WTC11 (cell line): ENCODE results near the gene TRIM41. TPM values are rescaled to one million over a fixed set of nuclear protein-coding genes. Genes with fewer than 3 reads are reported as not detected.

ENCODE experiments used
- AFF4 ChIP-seq: sonication (generic); formaldehyde crosslinking; IDR thresholded peaks from 2 replicates; pipeline ENCODE4 v1.8.1; 2023; ENCODE audit warnings: mild to moderate bottlenecking, missing genetic modification reagents, borderline replicate concordance
- AR ChIP-seq: fragments of 250-450 bp; sonication (Bioruptor Pico); IDR thresholded peaks from 2 replicates; pipeline ENCODE4 v1.9.0; 2021; ENCODE audit warnings: mild to moderate bottlenecking
- ATF1 ChIP-seq: sonication (generic); formaldehyde crosslinking; IDR thresholded peaks from 2 replicates; pipeline ENCODE4 v1.8.1; 2023; ENCODE audit warnings: mild to moderate bottlenecking, moderate library complexity, missing genetic modification reagents
- ATF2 ChIP-seq: sonication (generic); formaldehyde crosslinking; IDR thresholded peaks from 2 replicates; pipeline ENCODE4 v1.8.1; 2022; ENCODE audit warnings: low read depth, missing genetic modification reagents, borderline replicate concordance
- CDX4 ChIP-seq: fragments of 250-450 bp; sonication (Bioruptor Pico); IDR thresholded peaks from 2 replicates; pipeline ENCODE4 v1.9.0; 2021; ENCODE audit warnings: moderate library complexity, mild to moderate bottlenecking, inconsistent platforms, borderline replicate concordance
- CREM ChIP-seq: sonication (generic); formaldehyde crosslinking; IDR thresholded peaks from 2 replicates; pipeline ENCODE4 v1.8.1; 2022; ENCODE audit warnings: mild to moderate bottlenecking, missing genetic modification reagents, moderate library complexity
- E2F4 ChIP-seq: sonication (generic); formaldehyde crosslinking; IDR thresholded peaks from 2 replicates; pipeline ENCODE4 v1.8.1; 2022; ENCODE audit warnings: low read depth, mild to moderate bottlenecking, moderate library complexity, missing genetic modification reagents, borderline replicate concordance
- FOXP1 ChIP-seq: sonication (generic); formaldehyde crosslinking; IDR thresholded peaks from 2 replicates; pipeline ENCODE4 v1.8.0; 2022; ENCODE audit warnings: missing genetic modification reagents, mild to moderate bottlenecking, moderate library complexity, borderline replicate concordance
- FOXP4 ChIP-seq: sonication (generic); formaldehyde crosslinking; IDR thresholded peaks from 2 replicates; pipeline ENCODE4 v1.8.0; 2022; ENCODE audit warnings: mild to moderate bottlenecking, missing genetic modification reagents
- MYBL2 ChIP-seq: sonication (generic); formaldehyde crosslinking; IDR thresholded peaks from 2 replicates; pipeline ENCODE4 v1.8.1; 2023; ENCODE audit warnings: mild to moderate bottlenecking, moderate library complexity, missing genetic modification reagents
- NFE2L1 ChIP-seq: sonication (generic); formaldehyde crosslinking; IDR thresholded peaks from 2 replicates; pipeline ENCODE4 v1.8.1; 2023; ENCODE audit warnings: missing genetic modification reagents
- PREB ChIP-seq: sonication (generic); formaldehyde crosslinking; IDR thresholded peaks from 2 replicates; pipeline ENCODE4 v1.8.1; 2022; ENCODE audit warnings: mild to moderate bottlenecking, missing genetic modification reagents, moderate library complexity, borderline replicate concordance
- SMAD4 ChIP-seq: sonication (generic); formaldehyde crosslinking; IDR thresholded peaks from 2 replicates; pipeline ENCODE4 v1.8.0; 2022; ENCODE audit warnings: mild to moderate bottlenecking, missing genetic modification reagents
- TCF7 ChIP-seq: sonication (generic); formaldehyde crosslinking; IDR thresholded peaks from 2 replicates; pipeline ENCODE4 v1.8.0; 2022; ENCODE audit warnings: mild to moderate bottlenecking, low read depth, missing genetic modification reagents, moderate library complexity
- ZNF423 ChIP-seq: fragments of 250-450 bp; sonication (Bioruptor Pico); IDR thresholded peaks from 2 replicates; pipeline ENCODE4 v2.1.2; 2022; ENCODE audit warnings: mild to moderate bottlenecking, moderate library complexity
- ZNF532 ChIP-seq: fragments of 250-450 bp; sonication (Bioruptor Pico); IDR thresholded peaks from 2 replicates; pipeline ENCODE4 v1.9.0; 2021; ENCODE audit warnings: mild to moderate bottlenecking, borderline replicate concordance
- ZNF671 ChIP-seq: fragments of 250-450 bp; sonication (Bioruptor Pico); IDR thresholded peaks from 2 replicates; pipeline ENCODE4 v1.8.0; 2021; ENCODE audit warnings: mild to moderate bottlenecking
- ZSCAN18 ChIP-seq: fragments of 250-450 bp; sonication (Bioruptor Pico); IDR thresholded peaks from 2 replicates; pipeline ENCODE4 v2.1.2; 2022; ENCODE audit warnings: mild to moderate bottlenecking, moderate library complexity
- total RNA-seq: library from RNA; stranded (reverse); gene quantifications from 3 replicates; pipeline ENCODE4 v1.2.3, GENCODE V29; 2021

The TRIM41 gene
- total RNA-seq, 1 experiment from 2014 or later, result 33.5 TPM

GRCh38 chr5:181235689-181236366, 12.7 kb downstream of the TRIM41 start (continued):
- no peak for TF ChIP-seq FOXP4 (CRISPR knock-in tag)
- TF ChIP-seq E2F4 (CRISPR knock-in tag), result no peak
- peak; percentile 92 for TF ChIP-seq AR (CRISPR knock-in tag)
- no peak for TF ChIP-seq MYBL2 (CRISPR knock-in tag)
- TF ChIP-seq CDX4 (CRISPR knock-in tag), result no peak
- no peak for TF ChIP-seq CREM (CRISPR knock-in tag)
- TF ChIP-seq FOXP1, result no peak
- no peak for TF ChIP-seq ZNF423
- no peak for TF ChIP-seq ATF1 (CRISPR knock-in tag)
- TF ChIP-seq ZNF671 (CRISPR knock-in tag), result peak; percentile 65
- no peak for TF ChIP-seq SMAD4 (CRISPR knock-in tag)
- no peak for TF ChIP-seq AFF4 (CRISPR knock-in tag)
- TF ChIP-seq PREB (CRISPR knock-in tag), result no peak
- no peak for TF ChIP-seq ATF2 (CRISPR knock-in tag)
- no peak for TF ChIP-seq TCF7 (CRISPR knock-in tag)
- peak; percentile 75 for TF ChIP-seq ZNF532 (CRISPR knock-in tag)
- no peak; the same call in none of the 2 replicates for TF ChIP-seq NFE2L1
- no peak for TF ChIP-seq ZSCAN18 (CRISPR knock-in tag)
